H9 (cell line): ENCODE measurements around the gene MGLL. TPM values are rescaled to one million over a fixed set of nuclear protein-coding genes. Genes with fewer than 3 reads are reported as not detected.
A peak's percentile ranks its signal among the peaks of the same experiment; 100 is the strongest.
"Not testable (repeated sequence)": the region's sequence is repeated elsewhere in the genome, so short reads cannot be mapped to it uniquely, and the experiment has no call there.

Experiments used
- DNase-seq: peaks from one replicate; pipeline ENCODE4 v3.0.0-alpha.2; 2017
- H2AFZ ChIP-seq: one replicate; pipeline ENCODE4 v1.6.1; 2013; ENCODE audit warnings: mild to moderate bottlenecking, low read length, control low read depth, moderate library complexity
- H2AK5ac ChIP-seq: 2 replicates; pipeline ENCODE4 v1.6.1; 2013; ENCODE audit warnings: low read length, control low read depth, mixed read lengths; ENCODE audit not compliant: insufficient read length
- H2BK120ac ChIP-seq: one replicate; pipeline ENCODE4 v1.6.1; 2013; ENCODE audit warnings: low read depth, mild to moderate bottlenecking, low read length, control low read depth, inconsistent platforms; ENCODE audit not compliant: poor library complexity, severe bottlenecking
- H2BK12ac ChIP-seq: 2 replicates; pipeline ENCODE4 v1.6.1; 2013; ENCODE audit warnings: low read length, control low read depth, mixed read lengths, low read depth; ENCODE audit not compliant: insufficient read length
- H2BK15ac ChIP-seq: 2 replicates; pipeline ENCODE4 v1.6.1; 2013; ENCODE audit warnings: low read depth, low read length, control low read depth
- H2BK20ac ChIP-seq: one replicate; pipeline ENCODE4 v1.6.1; 2013; ENCODE audit warnings: low read depth, mild to moderate bottlenecking, low read length, control low read depth, inconsistent platforms; ENCODE audit not compliant: poor library complexity, severe bottlenecking
- H2BK5ac ChIP-seq: 2 replicates; pipeline ENCODE4 v1.6.1; 2013; ENCODE audit warnings: low read length, control low read depth, mixed read lengths; ENCODE audit not compliant: insufficient read length
- H3K14ac ChIP-seq: 2 replicates; pipeline ENCODE4 v1.6.1; 2013; ENCODE audit warnings: low read length, control low read depth; ENCODE audit not compliant: insufficient read depth
- H3K18ac ChIP-seq: 2 replicates; pipeline ENCODE4 v1.6.1; 2013; ENCODE audit warnings: low read depth, mild to moderate bottlenecking, mixed read lengths, low read length, control low read depth; ENCODE audit not compliant: insufficient read length
- H3K23ac ChIP-seq: 2 replicates; pipeline ENCODE4 v1.6.1; 2013; ENCODE audit warnings: low read length, control low read depth, mixed read lengths, low read depth; ENCODE audit not compliant: insufficient read length
- H3K23me2 ChIP-seq: 2 replicates; pipeline ENCODE4 v1.6.1; 2013; ENCODE audit warnings: low read depth, mild to moderate bottlenecking, mixed read lengths, low read length, control low read depth; ENCODE audit not compliant: insufficient read length, poor library complexity, severe bottlenecking
- H3K27ac ChIP-seq: 2 replicates; pipeline ENCODE4 v1.5.1; 2013; ENCODE audit warnings: low read length, control low read depth, mixed read lengths, low read depth; ENCODE audit not compliant: insufficient read length
- H3K27me3 ChIP-seq: 2 replicates; pipeline ENCODE4 v1.6.1; 2013; ENCODE audit warnings: low read length, control low read depth, inconsistent platforms; ENCODE audit not compliant: insufficient read depth
- H3K4ac ChIP-seq: 2 replicates; pipeline ENCODE4 v1.6.1; 2013; ENCODE audit warnings: low read depth, mild to moderate bottlenecking, control low read depth, inconsistent platforms, low read length, moderate library complexity
- H3K4me1 ChIP-seq: 2 replicates; pipeline ENCODE4 v1.6.1; 2013; ENCODE audit warnings: low read length, control low read depth, inconsistent platforms; ENCODE audit not compliant: insufficient read depth
- H3K4me2 ChIP-seq: 2 replicates; pipeline ENCODE4 v1.6.1; 2013; ENCODE audit warnings: low read length, control low read depth, mixed read lengths; ENCODE audit not compliant: insufficient read length, insufficient read depth
- H3K56ac ChIP-seq: 2 replicates; pipeline ENCODE4 v1.6.1; 2013; ENCODE audit warnings: low read depth, mild to moderate bottlenecking, mixed read lengths, low read length, control low read depth; ENCODE audit not compliant: insufficient read length
- H3K79me1 ChIP-seq: 2 replicates; pipeline ENCODE4 v1.6.1; 2013; ENCODE audit warnings: low read depth, mild to moderate bottlenecking, moderate library complexity, low read length, control low read depth, inconsistent platforms; ENCODE audit not compliant: insufficient read depth, poor library complexity, severe bottlenecking
- H3K79me2 ChIP-seq: 2 replicates; pipeline ENCODE4 v1.6.1; 2013; ENCODE audit warnings: low read length, control low read depth, inconsistent platforms; ENCODE audit not compliant: insufficient read depth
- H3K9ac ChIP-seq: 2 replicates; pipeline ENCODE4 v1.6.1; 2013; ENCODE audit warnings: low read length, control low read depth, mixed read lengths; ENCODE audit not compliant: insufficient read length; ENCODE audit errors: extremely low read depth
- H3K9me3 ChIP-seq: one replicate; pipeline ENCODE4 v1.6.1; 2013; ENCODE audit warnings: low read depth, low read length, inconsistent platforms; ENCODE audit not compliant: control insufficient read depth
- H3T11ph ChIP-seq: one replicate; pipeline ENCODE4 v1.6.1; 2013; ENCODE audit warnings: mild to moderate bottlenecking, low read length, control low read depth, inconsistent platforms
- H4K20me1 ChIP-seq: one replicate; pipeline ENCODE4 v1.6.1; 2013; ENCODE audit not compliant: control insufficient read depth, insufficient read length, insufficient read depth
- H4K5ac ChIP-seq: 2 replicates; pipeline ENCODE4 v1.6.1; 2013; ENCODE audit warnings: low read depth, mild to moderate bottlenecking, mixed read lengths, low read length, control low read depth; ENCODE audit not compliant: insufficient read length
- H4K8ac ChIP-seq: replicated peaks from 2 replicates; pipeline ENCODE4 v1.6.1; 2013; ENCODE audit warnings: low read length, control low read depth, mixed read lengths, low read depth; ENCODE audit not compliant: insufficient read length
- H4K91ac ChIP-seq: 2 replicates; pipeline ENCODE4 v1.6.1; 2013; ENCODE audit warnings: low read depth, mild to moderate bottlenecking, moderate library complexity, mixed read lengths, low read length, control low read depth; ENCODE audit not compliant: insufficient read length
- H3K27ac Mint-ChIP-seq, 3 experiments: 2 replicates in 2 of 3; 3 replicates in 1 of 3; pipeline ENCODE4 v1.8.0; 2020 to 2021; ENCODE audit warnings: mixed read lengths in 3 of 3, mild to moderate bottlenecking in 1 of 3, moderate library complexity in 1 of 3
- H3K27me3 Mint-ChIP-seq: 2 replicates; pipeline ENCODE4 v1.8.0; 2021; ENCODE audit warnings: low read depth, mild to moderate bottlenecking, moderate library complexity, mixed read lengths
- H3K36me3 Mint-ChIP-seq, 3 experiments: 2 replicates in 2 of 3; 3 replicates in 1 of 3; pipeline ENCODE4 v1.8.0; 2020 to 2021; ENCODE audit warnings: low read depth in 3 of 3, mixed read lengths in 3 of 3; ENCODE audit not compliant: insufficient read depth in 1 of 3
- H3K4me1 Mint-ChIP-seq, 2 experiments: 2 replicates each; pipeline ENCODE4 v1.8.0; 2020; ENCODE audit warnings: mixed read lengths in 2 of 2
- H3K4me3 Mint-ChIP-seq, 2 experiments: 2 replicates in 1 of 2; 3 replicates in 1 of 2; pipeline ENCODE4 v1.8.0; 2020 to 2021; ENCODE audit warnings: mild to moderate bottlenecking in 2 of 2, mixed read lengths in 2 of 2, moderate library complexity in 1 of 2
- H3K9me3 Mint-ChIP-seq, 2 experiments: 2 replicates in 1 of 2; 3 replicates in 1 of 2; pipeline ENCODE4 v1.8.0; 2020; ENCODE audit warnings: mild to moderate bottlenecking in 2 of 2, mixed read lengths in 2 of 2, moderate library complexity in 1 of 2
- WGBS: extraction: QIAGEN DNeasy Blood & Tissue Kit; methylation state at CpG from one replicate; pipeline ENCODE4 v1.1.7; 2013; ENCODE audit warnings: missing lambda C conversion rate, low lambda C conversion rate, mixed read lengths; ENCODE audit not compliant: insufficient read length; ENCODE audit errors: extremely low coverage; 5-methylcytosine and 5-hydroxymethylcytosine counted together
- total RNA-seq: library from RNA; stranded (reverse); gene quantifications from 2 replicates; pipeline ENCODE4 v1.2.1, GENCODE V29; 2021
- TF ChIP-seq, protein P1 (sequence below): fragments of 200-600 bp; sonication (generic); conservative IDR thresholded peaks from 3 replicates; pipeline ENCODE4 v1.8.0; 2021; ENCODE audit warnings: antibody characterized with exemption, mild to moderate bottlenecking

Gene MGLL
- total RNA-seq, 1 experiment from 2014 or later = 0.11 TPM

DNA sequence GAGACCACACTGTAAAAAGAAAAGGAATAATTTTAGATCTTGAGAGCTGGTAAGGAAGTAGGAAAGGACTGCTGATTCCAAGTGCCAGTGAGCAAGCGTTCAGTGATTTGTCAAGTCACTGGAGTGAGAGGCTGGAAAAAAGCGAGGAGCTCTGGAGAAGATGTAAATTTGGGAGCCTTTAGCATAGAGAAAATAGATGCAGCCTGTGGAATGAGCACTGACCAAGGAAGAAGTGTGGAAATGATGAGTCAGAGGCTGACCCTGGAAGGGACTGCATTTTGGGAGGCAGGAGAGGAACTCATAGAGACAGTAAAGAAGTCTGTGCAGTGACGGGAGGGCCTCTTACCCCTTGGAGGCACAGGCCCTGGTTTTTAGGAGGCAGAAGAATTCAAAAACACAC lies 166.7 kb downstream of the MGLL start:
- H2AFZ ChIP-seq = no peak overlapping the region
- H2BK15ac ChIP-seq = no peak overlapping the region
- no peaks in the 10 kb centered on the region for H3K4me1 ChIP-seq
- H3K9ac ChIP-seq = no peak overlapping the region
- H3K14ac ChIP-seq = no peak overlapping the region
- H3K27me3 ChIP-seq = no peaks in the 10 kb centered on the region
- no peak overlapping the region for H3K27ac ChIP-seq
- H2BK120ac ChIP-seq = no peak overlapping the region
- no peak for DNase-seq
- no peaks in the 10 kb centered on the region for H3K79me2 ChIP-seq
- H3K18ac ChIP-seq = no peak overlapping the region
- H3K56ac ChIP-seq = no peak overlapping the region
- H3K4me2 ChIP-seq = no peak overlapping the region
- no peaks in the 10 kb centered on the region for H3K4me1 Mint-ChIP-seq
- no peak overlapping the region for H3K23ac ChIP-seq
- H3K27me3 Mint-ChIP-seq = no peaks in the 10 kb centered on the region
- no peak overlapping the region for H2BK20ac ChIP-seq
- H2BK5ac ChIP-seq = no peak overlapping the region
- no peak overlapping the region for H4K91ac ChIP-seq
- H3K9me3 Mint-ChIP-seq = no peaks in the 10 kb centered on the region
- H4K20me1 ChIP-seq = no peaks in the 10 kb centered on the region
- H3K9me3 ChIP-seq = no peaks in the 10 kb centered on the region
- TF ChIP-seq, protein P1, sequence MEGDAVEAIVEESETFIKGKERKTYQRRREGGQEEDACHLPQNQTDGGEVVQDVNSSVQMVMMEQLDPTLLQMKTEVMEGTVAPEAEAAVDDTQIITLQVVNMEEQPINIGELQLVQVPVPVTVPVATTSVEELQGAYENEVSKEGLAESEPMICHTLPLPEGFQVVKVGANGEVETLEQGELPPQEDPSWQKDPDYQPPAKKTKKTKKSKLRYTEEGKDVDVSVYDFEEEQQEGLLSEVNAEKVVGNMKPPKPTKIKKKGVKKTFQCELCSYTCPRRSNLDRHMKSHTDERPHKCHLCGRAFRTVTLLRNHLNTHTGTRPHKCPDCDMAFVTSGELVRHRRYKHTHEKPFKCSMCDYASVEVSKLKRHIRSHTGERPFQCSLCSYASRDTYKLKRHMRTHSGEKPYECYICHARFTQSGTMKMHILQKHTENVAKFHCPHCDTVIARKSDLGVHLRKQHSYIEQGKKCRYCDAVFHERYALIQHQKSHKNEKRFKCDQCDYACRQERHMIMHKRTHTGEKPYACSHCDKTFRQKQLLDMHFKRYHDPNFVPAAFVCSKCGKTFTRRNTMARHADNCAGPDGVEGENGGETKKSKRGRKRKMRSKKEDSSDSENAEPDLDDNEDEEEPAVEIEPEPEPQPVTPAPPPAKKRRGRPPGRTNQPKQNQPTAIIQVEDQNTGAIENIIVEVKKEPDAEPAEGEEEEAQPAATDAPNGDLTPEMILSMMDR = no peak
- H2AK5ac ChIP-seq = no peak overlapping the region
- no CpG with 5 or more reads among the region's 3 CpGs for WGBS
- no peak overlapping the region for H2BK12ac ChIP-seq
- H4K8ac ChIP-seq = no peak overlapping the region
- H3K79me1 ChIP-seq = no peaks in the 10 kb centered on the region
- H3K4ac ChIP-seq = no peak overlapping the region
- no peak overlapping the region for H3T11ph ChIP-seq
- H3K23me2 ChIP-seq = no peaks in the 10 kb centered on the region
- no peak overlapping the region for H4K5ac ChIP-seq
- H3K36me3 Mint-ChIP-seq = peaks cover 3 to 5% (median 3%) of the 10 kb centered on the region in 3 experiments; a peak in 5 of 7 replicates
- H3K27ac Mint-ChIP-seq = peak overlapping the region; percentile 2 to 14 (median 4); a peak in 4 of 7 replicates
- no peak overlapping the region for H3K4me3 Mint-ChIP-seq

DNA sequence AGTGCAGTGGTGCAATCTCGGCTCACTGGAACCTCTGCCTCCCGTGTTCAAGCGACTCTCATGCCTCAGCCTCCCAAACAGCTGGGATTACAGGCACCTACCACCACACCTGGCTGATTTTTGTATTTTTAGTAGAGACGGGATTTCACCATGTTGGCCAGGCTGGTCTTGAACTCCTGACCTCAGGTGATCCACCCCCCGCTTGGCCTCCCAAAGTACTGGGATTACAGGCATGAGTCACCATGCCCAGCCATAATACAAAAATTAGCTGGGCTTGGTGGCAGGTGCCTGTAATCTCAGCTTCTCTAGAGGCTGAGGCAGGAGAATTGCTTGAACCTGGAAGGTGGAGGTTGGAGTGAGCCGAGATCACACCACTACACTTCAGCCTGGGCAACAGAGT lies 167.3 kb downstream of the MGLL start:
- not testable (repeated sequence) for H4K8ac ChIP-seq, H2AFZ ChIP-seq, H3K18ac ChIP-seq, H3K23ac ChIP-seq, H2BK12ac ChIP-seq, H3T11ph ChIP-seq, H4K91ac ChIP-seq, H3K9ac ChIP-seq, H3K27me3 ChIP-seq, H2BK5ac ChIP-seq, H3K4me1 ChIP-seq, H3K27ac ChIP-seq, H3K79me1 ChIP-seq, H3K27me3 Mint-ChIP-seq, H2AK5ac ChIP-seq, H3K9me3 Mint-ChIP-seq, H4K20me1 ChIP-seq, H3K79me2 ChIP-seq, H3K4ac ChIP-seq, H3K4me1 Mint-ChIP-seq, H3K9me3 ChIP-seq, H3K4me3 Mint-ChIP-seq, H2BK20ac ChIP-seq, H3K56ac ChIP-seq, H4K5ac ChIP-seq, H3K4me2 ChIP-seq, H2BK120ac ChIP-seq, H3K36me3 Mint-ChIP-seq, DNase-seq, H2BK15ac ChIP-seq, H3K23me2 ChIP-seq, H3K14ac ChIP-seq, H3K27ac Mint-ChIP-seq
- WGBS = no CpG with 5 or more reads among the region's 6 CpGs
